GM18873 (cell line): ENCODE data around the gene RUFY3.
A peak's percentile ranks its signal among the peaks of the same experiment; 100 is the strongest.
"Not testable (repeated sequence)": the region's sequence is repeated elsewhere in the genome, so short reads cannot be mapped to it uniquely, and the experiment has no call there.

Experiments
- ATAC-seq: cut with Tn5 transposase; IDR thresholded peaks from one replicate; pipeline ENCODE4 v1.9.1; 2021; ENCODE audit warnings: mild to moderate bottlenecking, moderate library complexity, moderate number of reproducible peaks; ENCODE audit not compliant: unreplicated experiment, low FRiP score

The RUFY3 gene

GRCh38 chr4:70838666-70839588 is 117.2 kb downstream of the RUFY3 start:
- peak; percentile 29 for ATAC-seq

- peak; percentile 52 for ATAC-seq
These were observed 117.9 kb downstream of the RUFY3 start, which contains the start of gene GRSF1 for GRCh38 chr4:70839589-70840093. Gene GRSF1, minus strand, starts transcription at chr4:70839890. Its CDS starts 63 bp downstream, at chr4:70839827.

DNA sequence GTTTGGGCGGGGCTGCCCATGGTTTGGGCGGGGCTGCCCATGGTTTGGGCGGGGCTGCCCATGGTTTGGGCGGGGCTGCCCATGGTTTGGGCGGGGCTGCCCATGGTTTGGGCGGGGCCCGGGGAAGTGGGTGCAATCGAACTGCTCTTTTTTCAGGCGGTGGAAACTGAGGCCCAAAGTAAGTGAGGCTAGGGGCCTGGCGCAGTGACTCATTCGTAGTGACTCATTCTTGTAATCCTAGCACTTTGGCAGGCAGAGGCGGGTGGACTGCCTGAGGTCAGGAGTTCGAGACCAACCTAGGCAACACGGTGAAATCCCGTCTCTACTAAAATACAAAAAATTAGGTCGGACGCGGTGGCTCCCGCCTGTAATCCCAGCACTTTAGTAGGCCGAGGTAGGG is 118.4 kb downstream of the RUFY3 start:
- not testable (repeated sequence) for ATAC-seq

DNA sequence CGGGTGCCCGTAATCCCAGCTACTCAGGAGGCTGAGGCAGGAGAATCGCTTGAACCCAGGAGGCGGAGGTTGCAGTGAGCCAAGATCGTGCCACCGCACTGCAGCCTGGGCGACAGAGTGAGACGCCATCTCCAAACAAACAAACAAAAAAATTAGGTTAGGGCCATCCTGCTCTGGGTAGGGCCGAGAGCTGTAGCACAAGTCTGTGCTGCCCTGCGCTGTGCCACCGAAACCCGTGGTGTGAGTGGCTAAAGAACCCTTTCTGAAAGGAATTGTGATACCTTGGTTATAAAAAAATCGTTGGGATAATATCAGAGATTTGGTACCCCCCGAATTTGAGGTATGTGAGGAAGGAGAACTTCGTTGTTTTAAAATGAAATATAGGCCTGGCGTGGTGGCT is 118.9 kb downstream of the RUFY3 start:
- ATAC-seq = not testable (repeated sequence)

- no peak for ATAC-seq
These were observed 119.4 kb downstream of the RUFY3 start for GRCh38 chr4:70841211-70841610.

- ATAC-seq = no peak
These were observed 120.2 kb downstream of the RUFY3 start for GRCh38 chr4:70841951-70842350.

- no peak for ATAC-seq
These were observed 121.1 kb downstream of the RUFY3 start for GRCh38 chr4:70842761-70843435.

DNA sequence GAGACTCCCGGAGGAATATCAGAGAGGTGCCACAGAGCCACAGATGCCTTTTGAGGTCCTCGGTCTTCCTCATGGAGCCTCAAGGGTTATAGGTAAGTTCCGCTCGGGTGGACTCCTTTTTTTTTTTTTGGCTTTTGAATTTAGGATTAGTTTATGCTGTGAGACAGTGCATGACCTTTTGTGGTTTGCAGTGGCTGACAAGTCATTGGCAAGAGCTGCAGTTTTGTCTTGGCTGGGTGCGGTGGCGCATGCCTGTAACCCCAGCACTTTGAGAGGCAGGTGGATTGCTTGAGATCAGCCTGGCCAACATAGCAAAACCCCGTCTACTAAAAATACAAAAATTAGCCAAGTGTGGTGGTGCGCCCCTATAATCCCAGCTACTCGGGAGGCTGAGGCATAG is 122.4 kb downstream of the RUFY3 start:
- no peak for ATAC-seq

GRCh38 chr4:70849291-70849690 is 127.5 kb downstream of the RUFY3 start:
- no peak for ATAC-seq

DNA sequence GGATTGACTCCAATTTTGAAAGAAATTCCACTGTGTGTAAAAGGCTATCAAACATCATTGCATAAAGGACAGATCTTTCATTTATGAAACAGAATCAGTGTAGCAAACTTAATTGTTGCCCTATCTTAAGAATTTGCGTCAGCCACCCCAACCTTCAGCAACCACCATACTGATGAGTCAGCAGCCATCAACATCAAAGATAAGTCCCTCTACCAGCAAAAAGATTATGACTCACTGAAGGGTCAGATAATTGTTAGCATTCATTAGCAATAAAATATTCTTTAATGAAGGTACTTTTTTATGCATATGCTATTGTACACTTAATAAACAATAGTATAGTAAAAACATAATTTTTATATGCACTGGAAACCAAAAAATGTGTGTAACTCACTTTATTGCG is 133.7 kb downstream of the RUFY3 start:
- no peak for ATAC-seq
